ENCODE results near the gene ZBTB7B.

The ZBTB7B gene

GRCh38 chr1:155030243-155030795 is 27.7 kb downstream of the ZBTB7B start:
- Histone ChIP-seq H3K23ac (ENCODE audit: low read length) (no peak overlapping the region), H3K56ac (ENCODE audit: low read length) (no peak overlapping the region), H4K5ac (ENCODE audit: low read length) (no peak overlapping the region), H2AK5ac (ENCODE audit: low read length) (no peak overlapping the region), H2BK120ac (ENCODE audit: low read depth, low read length) (no peak overlapping the region), H3K79me1 (ENCODE audit: low read length) (no peaks in the 10 kb centered on the region), H3K4me1 (ENCODE audit: control insufficient read depth, low read depth, low read length) (no peaks in the 10 kb centered on the region), H3K36me3 (ENCODE audit: control insufficient read depth, insufficient read depth, low read length) (no peaks in the 10 kb centered on the region), H3K79me2 (ENCODE audit: control insufficient read depth, insufficient read depth, low read length) (no peaks in the 10 kb centered on the region), H2BK5ac (ENCODE audit: low read length) (no peak overlapping the region), H3K18ac (ENCODE audit: low read length) (no peak overlapping the region), H3K4me3 (ENCODE audit: low read length) (no peak overlapping the region), H3K4me2 (ENCODE audit: low read length) (no peak overlapping the region), H3K27me3 (ENCODE audit: insufficient read depth, low read length, poor library complexity) (no peaks in the 10 kb centered on the region), H3K4ac (ENCODE audit: low read depth, low read length) (no peak overlapping the region), H3K9ac (ENCODE audit: low read length) (no peak overlapping the region), H2BK15ac (replicated peaks; ENCODE audit: low read depth) (no peak overlapping the region), H3K27ac (ENCODE audit: low read depth, low read length) (no peak overlapping the region), H4K8ac (ENCODE audit: low read depth, low read length) (no peak overlapping the region)
- WGBS (ENCODE audit: extremely low coverage, insufficient coverage, low lambda C conversion rate), result no CpG with 5 or more reads among the region's 15 CpGs
- DNase-seq, result no peak

DNA sequence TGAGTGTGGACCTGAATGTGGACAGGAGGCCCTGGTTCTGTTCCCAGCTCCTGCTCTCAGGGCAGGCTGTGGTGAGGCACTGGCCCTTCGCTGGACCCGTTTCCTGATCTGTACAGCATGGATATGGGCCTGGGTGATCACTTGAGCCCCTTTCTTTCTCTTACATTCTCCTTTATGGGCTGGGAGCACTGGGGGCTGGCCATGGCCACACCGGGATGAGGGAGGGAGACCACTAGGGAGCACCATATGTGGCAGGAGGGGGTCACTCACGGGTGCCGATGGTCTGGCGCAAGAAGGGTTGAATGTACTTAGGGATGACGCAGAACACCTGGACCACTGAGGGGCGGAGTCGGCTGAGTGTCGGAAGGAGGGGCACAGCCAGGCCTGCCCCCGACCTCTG is 28.3 kb downstream of the ZBTB7B start:
- Histone ChIP-seq H4K5ac (ENCODE audit: low read length) (no peak overlapping the region), H4K8ac (ENCODE audit: low read depth, low read length) (no peak overlapping the region), H2AK5ac (ENCODE audit: low read length) (no peak overlapping the region), H3K9ac (ENCODE audit: low read length) (no peak overlapping the region), H2BK15ac (replicated peaks; ENCODE audit: low read depth) (no peak overlapping the region), H3K4ac (ENCODE audit: low read depth, low read length) (no peak overlapping the region), H3K27ac (ENCODE audit: low read depth, low read length) (no peak overlapping the region), H3K56ac (ENCODE audit: low read length) (no peak overlapping the region), H3K23ac (ENCODE audit: low read length) (no peak overlapping the region), H3K4me3 (ENCODE audit: low read length) (no peak overlapping the region), H3K79me1 (ENCODE audit: low read length) (no peaks in the 10 kb centered on the region), H2BK5ac (ENCODE audit: low read length) (no peak overlapping the region), H3K4me1 (ENCODE audit: control insufficient read depth, low read depth, low read length) (no peaks in the 10 kb centered on the region), H2BK120ac (ENCODE audit: low read depth, low read length) (no peak overlapping the region), H3K27me3 (ENCODE audit: insufficient read depth, low read length, poor library complexity) (no peaks in the 10 kb centered on the region), H3K36me3 (ENCODE audit: control insufficient read depth, insufficient read depth, low read length) (no peaks in the 10 kb centered on the region), H3K18ac (ENCODE audit: low read length) (no peak overlapping the region), H3K79me2 (ENCODE audit: control insufficient read depth, insufficient read depth, low read length) (no peaks in the 10 kb centered on the region), H3K4me2 (ENCODE audit: low read length) (no peak overlapping the region)
- no peak for DNase-seq
- WGBS (ENCODE audit: extremely low coverage, insufficient coverage, low lambda C conversion rate), result no CpG with 5 or more reads among the region's 11 CpGs

DNA sequence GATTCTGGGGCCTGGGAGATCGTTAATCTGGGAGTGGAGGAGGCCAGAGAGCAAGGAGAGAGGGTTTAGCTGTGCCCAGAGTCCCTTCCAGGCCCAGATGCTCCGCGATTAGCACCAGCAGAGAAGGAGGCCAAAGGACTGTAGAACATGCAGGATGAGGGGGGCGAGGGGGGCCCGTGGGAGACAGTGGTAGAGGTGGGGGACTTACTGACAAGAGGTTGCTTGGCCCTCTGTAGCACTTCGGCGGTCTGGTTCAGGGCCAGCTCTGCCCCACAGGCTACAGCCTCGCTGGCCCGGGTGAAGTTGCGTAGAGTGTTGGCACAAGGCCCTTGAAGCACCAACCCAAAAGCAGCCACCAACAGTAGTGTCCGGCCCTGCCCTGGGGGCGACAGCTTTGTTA is 30.3 kb downstream of the ZBTB7B start:
- no peak overlapping the region for H3K4me2 ChIP-seq (ENCODE audit: low read length)
- no peak overlapping the region for H3K4me3 ChIP-seq (ENCODE audit: low read length)
- no peak overlapping the region for H3K27ac ChIP-seq (ENCODE audit: low read depth, low read length)
- no peak overlapping the region for H2AK5ac ChIP-seq (ENCODE audit: low read length)
- no peak overlapping the region for H3K4ac ChIP-seq (ENCODE audit: low read depth, low read length)
- H4K8ac ChIP-seq (ENCODE audit: low read depth, low read length), result no peak overlapping the region
- no peak overlapping the region for H2BK120ac ChIP-seq (ENCODE audit: low read depth, low read length)
- no peaks in the 10 kb centered on the region for H3K79me1 ChIP-seq (ENCODE audit: low read length)
- no peaks in the 10 kb centered on the region for H3K79me2 ChIP-seq (ENCODE audit: control insufficient read depth, insufficient read depth, low read length)
- H4K5ac ChIP-seq (ENCODE audit: low read length), result no peak overlapping the region
- H3K4me1 ChIP-seq (ENCODE audit: control insufficient read depth, low read depth, low read length), result no peaks in the 10 kb centered on the region
- no peaks in the 10 kb centered on the region for H3K36me3 ChIP-seq (ENCODE audit: control insufficient read depth, insufficient read depth, low read length)
- H3K56ac ChIP-seq (ENCODE audit: low read length), result no peak overlapping the region
- no peak overlapping the region for H3K18ac ChIP-seq (ENCODE audit: low read length)
- no peak overlapping the region for H3K9ac ChIP-seq (ENCODE audit: low read length)
- no peak overlapping the region for H2BK5ac ChIP-seq (ENCODE audit: low read length)
- no peaks in the 10 kb centered on the region for H3K27me3 ChIP-seq (ENCODE audit: insufficient read depth, low read length, poor library complexity)
- no peak overlapping the region for H2BK15ac ChIP-seq (replicated peaks; ENCODE audit: low read depth)
- no peak overlapping the region for H3K23ac ChIP-seq (ENCODE audit: low read length)
- no CpG with 5 or more reads among the region's 12 CpGs for WGBS (ENCODE audit: extremely low coverage, insufficient coverage, low lambda C conversion rate)
- no peak for DNase-seq

DNA sequence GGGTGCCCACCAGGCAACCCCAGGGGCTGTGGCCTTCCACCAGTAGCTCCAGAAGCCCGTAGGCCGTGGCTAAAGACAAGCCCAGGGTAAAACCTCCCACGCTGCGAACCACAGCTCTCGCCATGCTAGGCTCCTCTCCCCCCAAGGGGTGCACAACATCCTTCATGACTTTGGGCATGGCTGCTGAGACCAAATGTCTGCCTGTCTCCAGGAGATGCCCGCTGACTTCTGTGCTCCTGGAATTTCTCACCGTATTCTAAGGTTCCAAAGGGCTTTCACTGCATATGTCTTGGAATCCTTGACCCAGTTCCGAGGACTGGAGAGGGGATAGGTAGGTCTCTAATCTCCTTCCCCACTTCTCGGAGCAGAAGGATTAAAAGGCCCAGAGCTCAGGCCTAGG is 30.9 kb downstream of the ZBTB7B start, which contains the start of the genes DCST1 and DCST2:
Gene DCST1, plus strand, starts transcription at position 301 of the 400 bp plus-strand sequence. CDS start 213 bp downstream, outside the sequence.
Gene DCST2, minus strand, starts transcription at position 258 of the 400 bp plus-strand sequence. Its CDS starts 80 bp downstream, at position 178.
- no peak within 1 kb of the TSS for H2BK120ac ChIP-seq (ENCODE audit: low read depth, low read length)
- no peak within 1 kb of the TSS for H4K8ac ChIP-seq (ENCODE audit: low read depth, low read length)
- no peak within 1 kb of the TSS for H4K5ac ChIP-seq (ENCODE audit: low read length)
- no peak within 1 kb of the TSS for H3K56ac ChIP-seq (ENCODE audit: low read length)
- no peaks in the 10 kb centered on the region for H3K4me1 ChIP-seq (ENCODE audit: control insufficient read depth, low read depth, low read length)
- DNase-seq, result no peak
- no peak within 1 kb of the TSS for H3K9ac ChIP-seq (ENCODE audit: low read length)
- no peaks in the 10 kb centered on the region for H3K79me2 ChIP-seq (ENCODE audit: control insufficient read depth, insufficient read depth, low read length)
- no peak within 1 kb of the TSS for H3K4ac ChIP-seq (ENCODE audit: low read depth, low read length)
- no CpG with 5 or more reads among the region's 9 CpGs for WGBS (ENCODE audit: extremely low coverage, insufficient coverage, low lambda C conversion rate)
- peak within 1 kb of the TSS; percentile 57 for H3K23ac ChIP-seq (ENCODE audit: low read length)
- no peak within 1 kb of the TSS for H2AK5ac ChIP-seq (ENCODE audit: low read length)
- no peak within 1 kb of the TSS for H3K4me2 ChIP-seq (ENCODE audit: low read length)
- H3K27ac ChIP-seq (ENCODE audit: low read depth, low read length), result no peak within 1 kb of the TSS
- H3K4me3 ChIP-seq (ENCODE audit: low read length), result no peak within 1 kb of the TSS
- no peaks in the 10 kb centered on the region for H3K27me3 ChIP-seq (ENCODE audit: insufficient read depth, low read length, poor library complexity)
- no peaks in the 10 kb centered on the region for H3K36me3 ChIP-seq (ENCODE audit: control insufficient read depth, insufficient read depth, low read length)
- no peaks in the 10 kb centered on the region for H3K79me1 ChIP-seq (ENCODE audit: low read length)
- no peak within 1 kb of the TSS for H2BK15ac ChIP-seq (replicated peaks; ENCODE audit: low read depth)
- H2BK5ac ChIP-seq (ENCODE audit: low read length), result no peak within 1 kb of the TSS
- H3K18ac ChIP-seq (ENCODE audit: low read length), result no peak within 1 kb of the TSS

GRCh38 chr1:155034318-155035208 is 32.0 kb downstream of the ZBTB7B start:
- Histone ChIP-seq H3K23ac (ENCODE audit: low read length) (peak overlapping the region; percentile 57), H3K27ac (ENCODE audit: low read depth, low read length) (no peak overlapping the region), H2BK5ac (ENCODE audit: low read length) (no peak overlapping the region), H3K4me2 (ENCODE audit: low read length) (no peak overlapping the region), H3K9ac (ENCODE audit: low read length) (no peak overlapping the region), H3K79me2 (ENCODE audit: control insufficient read depth, insufficient read depth, low read length) (no peaks in the 10 kb centered on the region), H3K27me3 (ENCODE audit: insufficient read depth, low read length, poor library complexity) (no peaks in the 10 kb centered on the region), H3K4me1 (ENCODE audit: control insufficient read depth, low read depth, low read length) (no peaks in the 10 kb centered on the region), H3K56ac (ENCODE audit: low read length) (no peak overlapping the region), H2BK15ac (replicated peaks; ENCODE audit: low read depth) (no peak overlapping the region), H3K18ac (ENCODE audit: low read length) (no peak overlapping the region), H4K5ac (ENCODE audit: low read length) (no peak overlapping the region), H2BK120ac (ENCODE audit: low read depth, low read length) (no peak overlapping the region), H4K8ac (ENCODE audit: low read depth, low read length) (no peak overlapping the region), H3K4me3 (ENCODE audit: low read length) (no peak overlapping the region), H3K4ac (ENCODE audit: low read depth, low read length) (no peak overlapping the region), H3K36me3 (ENCODE audit: control insufficient read depth, insufficient read depth, low read length) (no peaks in the 10 kb centered on the region), H2AK5ac (ENCODE audit: low read length) (no peak overlapping the region), H3K79me1 (ENCODE audit: low read length) (no peaks in the 10 kb centered on the region)
- DNase-seq, result no peak
- no CpG with 5 or more reads among the region's 20 CpGs for WGBS (ENCODE audit: extremely low coverage, insufficient coverage, low lambda C conversion rate)

Measured in mesendoderm (in vitro differentiated cells).